GM19324 (cell line): Measurements from ENCODE around the gene COMMD4.

Experiments
- ATAC-seq: cut with Tn5 transposase; IDR thresholded peaks from one replicate; pipeline ENCODE4 v1.9.1; 2021; ENCODE audit warnings: mild to moderate bottlenecking, moderate library complexity; ENCODE audit not compliant: unreplicated experiment, low FRiP score

COMMD4 gene

GRCh38 chr15:75355369-75355768, 19.5 kb downstream of the COMMD4 start:
- no peak for ATAC-seq

GRCh38 chr15:75356006-75356405, 20.1 kb downstream of the COMMD4 start:
- ATAC-seq, result no peak

DNA sequence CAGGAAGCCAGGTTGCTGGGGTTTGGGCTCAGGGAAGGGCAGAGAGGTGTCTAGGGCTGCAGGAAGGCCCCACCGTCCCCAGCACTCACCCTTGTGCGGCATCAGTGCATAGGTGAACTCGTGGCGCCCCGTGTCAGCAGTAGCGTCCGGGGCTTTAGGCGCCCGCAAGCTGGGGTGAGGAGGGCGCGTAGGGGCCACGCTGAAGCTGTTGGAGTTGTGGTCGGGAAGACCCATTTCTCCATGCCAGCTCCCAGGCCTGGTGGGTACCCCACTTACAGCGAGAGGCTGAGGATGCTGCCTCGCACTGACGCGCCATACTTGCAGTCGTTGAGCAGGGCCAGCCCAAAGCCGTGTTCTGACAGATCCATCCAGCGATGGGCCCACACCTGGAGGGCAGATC, 20.7 kb downstream of the COMMD4 start:
- ATAC-seq, result no peak

DNA sequence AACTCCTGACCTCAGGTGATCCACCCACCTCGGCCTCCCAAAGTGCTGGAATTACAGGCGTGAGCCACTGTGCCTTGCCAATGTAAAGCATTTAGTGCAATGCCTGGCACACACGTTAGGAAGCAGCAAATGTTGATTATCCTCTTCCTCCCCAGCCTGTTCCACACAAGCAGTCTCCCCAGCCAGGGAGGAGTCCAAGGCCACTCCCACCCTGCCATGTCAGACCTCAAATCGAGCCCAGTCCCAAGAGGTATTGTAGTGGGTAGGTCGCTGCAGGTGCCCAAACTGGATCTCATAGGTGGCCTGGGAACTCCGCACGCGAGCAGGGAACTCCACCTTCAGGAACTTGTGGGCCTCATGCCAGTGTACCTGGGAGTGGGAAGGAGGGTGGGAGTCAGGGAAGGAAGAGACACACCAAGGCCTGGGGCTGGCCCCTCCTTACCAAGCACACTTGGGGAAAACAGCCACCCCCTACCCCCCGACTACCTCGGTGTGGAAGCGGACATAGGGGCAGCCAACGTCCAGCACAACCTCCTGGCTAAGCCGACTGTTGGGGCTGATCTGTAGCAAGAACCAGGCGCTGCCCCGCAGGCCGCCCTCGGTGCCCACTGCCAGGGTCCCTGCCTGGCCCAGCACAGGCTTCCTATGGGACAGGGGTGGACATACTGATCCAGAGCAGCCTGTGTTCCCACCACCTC, 22.3 kb downstream of the COMMD4 start:
- no peak for ATAC-seq

DNA sequence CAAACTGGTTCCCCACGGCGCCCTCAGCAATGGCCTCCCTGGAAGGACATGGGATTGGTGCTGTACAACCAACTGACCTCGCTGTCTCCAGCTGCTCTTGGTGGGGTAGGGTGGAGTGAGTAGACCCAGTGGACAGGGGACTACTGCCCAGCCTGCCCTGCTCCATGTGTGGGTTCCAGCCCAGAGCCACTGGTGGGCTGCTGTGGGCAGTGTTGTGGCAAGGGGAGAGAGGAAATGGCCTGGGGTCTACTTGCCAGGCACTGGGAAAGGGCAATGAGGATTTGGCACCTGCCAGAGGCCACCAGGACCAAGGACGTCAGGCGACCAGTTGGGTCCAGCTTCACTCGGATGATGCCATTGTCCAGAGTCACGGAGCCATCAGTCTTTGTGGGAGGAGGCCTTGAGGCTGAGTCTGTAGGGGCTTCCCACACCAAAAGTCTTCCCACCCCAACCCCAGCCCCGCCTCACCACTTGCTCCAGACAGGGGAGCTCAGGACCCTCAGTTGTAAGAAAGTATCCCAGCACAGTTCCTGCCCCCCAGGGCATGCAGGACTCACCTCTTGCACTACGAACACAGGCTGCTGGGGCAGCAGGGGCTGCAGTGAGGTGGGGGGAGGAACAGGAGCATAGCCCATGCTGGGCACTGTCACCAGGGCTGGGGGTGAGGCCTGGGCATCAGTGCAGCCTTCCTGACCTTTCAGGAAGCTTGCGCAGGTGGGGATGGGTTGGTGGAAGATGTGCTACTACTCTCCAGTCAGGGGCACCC, 23.1 kb downstream of the COMMD4 start:
- ATAC-seq, result no peak

- ATAC-seq, result no peak
Measured at GRCh38 chr15:75359537-75360250, 23.8 kb downstream of the COMMD4 start.

- ATAC-seq, result no peak
Measured at GRCh38 chr15:75360391-75360790, 24.5 kb downstream of the COMMD4 start.

GRCh38 chr15:75360856-75361255, 25.0 kb downstream of the COMMD4 start:
- no peak for ATAC-seq

DNA sequence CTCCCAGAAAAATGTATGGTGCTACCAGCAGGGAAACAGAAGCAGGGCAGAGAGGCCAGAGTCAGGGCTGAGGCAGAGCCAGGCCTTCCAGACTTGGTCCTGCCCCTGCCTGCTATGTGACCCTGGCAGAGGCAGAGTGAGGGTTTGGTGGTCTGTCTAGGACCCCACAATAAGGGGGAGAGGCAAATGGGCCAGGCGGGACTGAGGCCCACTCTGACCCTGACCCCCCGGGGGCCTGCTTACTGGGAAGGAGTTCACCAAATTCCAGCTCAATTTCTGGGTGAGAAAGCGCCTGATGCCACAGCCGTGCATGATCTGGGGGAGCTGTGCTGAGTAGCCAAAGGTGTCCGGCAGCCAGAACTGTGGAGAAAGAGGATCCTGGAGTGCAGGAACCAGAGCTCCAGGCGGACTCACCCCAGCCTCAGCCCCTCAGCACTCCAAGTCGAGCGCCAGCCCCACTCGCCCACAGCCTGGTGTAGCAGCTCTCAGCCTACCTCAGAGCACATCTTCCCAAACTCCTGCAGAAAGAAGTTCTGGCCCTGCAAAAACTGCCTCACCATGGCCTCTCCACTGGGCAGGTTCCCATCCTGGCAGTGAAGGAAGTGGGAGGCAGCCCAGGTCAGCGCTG, 25.6 kb downstream of the COMMD4 start:
- no peak for ATAC-seq

- ATAC-seq, result no peak
Measured at GRCh38 chr15:75361989-75362641, 26.3 kb downstream of the COMMD4 start.

DNA sequence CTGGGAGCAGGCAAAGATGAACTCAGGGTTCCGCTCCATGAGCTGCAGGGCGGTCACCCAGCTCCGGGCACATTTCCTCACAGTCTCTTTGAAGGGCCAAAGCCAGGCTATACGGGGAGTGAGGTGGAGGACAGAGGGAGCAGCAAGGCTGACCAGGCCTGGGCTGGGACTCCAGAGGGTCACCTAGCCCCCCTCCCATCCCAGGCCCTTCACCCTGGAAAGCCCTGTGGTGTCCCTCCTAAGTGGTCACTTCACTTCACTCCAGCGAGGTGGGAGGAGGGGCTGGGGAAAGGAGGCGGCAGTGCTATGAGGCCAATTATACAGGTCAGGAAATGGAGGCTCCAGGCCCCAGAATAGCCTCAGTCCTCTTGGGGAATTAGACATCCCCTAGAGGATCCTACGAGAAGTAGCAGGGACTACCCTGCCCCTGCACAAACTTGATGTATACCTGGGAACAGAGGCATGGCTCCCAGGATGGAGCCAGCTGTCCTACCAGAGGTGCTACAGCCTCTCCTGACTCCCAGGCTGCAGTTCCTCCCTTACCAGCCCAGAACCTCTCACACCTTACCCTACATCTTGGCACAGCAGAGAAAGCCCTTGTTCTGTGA, 26.9 kb downstream of the COMMD4 start:
- ATAC-seq, result no peak

GRCh38 chr15:75363786-75364185, 27.9 kb downstream of the COMMD4 start:
- ATAC-seq, result no peak

DNA sequence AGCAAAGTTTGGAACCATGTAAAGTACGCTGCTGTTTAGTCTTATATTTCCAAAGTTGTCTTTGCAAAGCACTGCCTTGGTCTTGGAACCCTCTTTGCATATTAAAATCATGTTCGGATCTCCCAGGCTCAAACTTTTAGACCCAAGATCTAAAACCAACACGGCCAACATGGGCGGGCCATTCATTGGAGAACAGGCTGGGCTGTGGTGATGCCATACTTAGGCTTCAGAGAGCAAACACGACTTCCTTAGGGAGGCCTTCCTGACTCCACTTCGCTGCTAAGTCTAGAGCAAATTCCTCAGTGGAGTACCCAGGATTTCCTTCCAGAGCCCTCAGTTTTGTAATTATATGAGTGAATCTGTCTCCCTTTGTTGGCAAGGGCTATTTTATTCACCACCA, 29.0 kb downstream of the COMMD4 start:
- no peak for ATAC-seq

- ATAC-seq, result no peak
Measured at GRCh38 chr15:75366163-75366562, 30.3 kb downstream of the COMMD4 start.

GRCh38 chr15:75367006-75367405, 31.1 kb downstream of the COMMD4 start:
- ATAC-seq, result no peak

DNA sequence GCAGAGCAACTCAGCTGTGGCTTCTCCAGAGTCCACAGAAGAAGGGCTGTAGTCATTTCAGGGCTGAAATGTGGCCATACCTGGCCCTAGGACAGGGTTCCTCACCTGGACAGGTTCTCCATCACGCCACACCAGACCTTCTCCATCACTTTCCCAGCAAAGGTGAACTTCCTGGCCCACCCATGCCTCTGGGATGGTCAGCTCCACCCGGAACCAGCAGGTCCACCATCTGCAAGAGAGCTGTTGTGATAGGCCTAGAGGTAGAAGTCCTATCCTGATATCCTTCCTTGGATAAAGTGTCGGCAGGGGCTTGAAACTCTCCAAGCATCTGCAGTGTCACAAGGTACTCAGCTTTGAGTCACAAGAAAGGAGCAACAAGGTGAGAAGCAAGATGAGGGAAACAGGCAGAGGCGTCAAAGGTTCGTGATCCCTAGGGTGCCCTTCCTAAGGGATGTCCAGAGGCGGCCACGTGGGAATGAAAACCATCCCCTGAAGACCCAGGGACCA, 31.6 kb downstream of the COMMD4 start:
- ATAC-seq, result no peak

- peak; percentile 90 for ATAC-seq
Measured at GRCh38 chr15:75367913-75368688, 32.2 kb downstream of the COMMD4 start, which contains the start of gene MAN2C1. Gene MAN2C1, minus strand, starts transcription at chr15:75368607. Its CDS starts 24 bp downstream, at chr15:75368583.

DNA sequence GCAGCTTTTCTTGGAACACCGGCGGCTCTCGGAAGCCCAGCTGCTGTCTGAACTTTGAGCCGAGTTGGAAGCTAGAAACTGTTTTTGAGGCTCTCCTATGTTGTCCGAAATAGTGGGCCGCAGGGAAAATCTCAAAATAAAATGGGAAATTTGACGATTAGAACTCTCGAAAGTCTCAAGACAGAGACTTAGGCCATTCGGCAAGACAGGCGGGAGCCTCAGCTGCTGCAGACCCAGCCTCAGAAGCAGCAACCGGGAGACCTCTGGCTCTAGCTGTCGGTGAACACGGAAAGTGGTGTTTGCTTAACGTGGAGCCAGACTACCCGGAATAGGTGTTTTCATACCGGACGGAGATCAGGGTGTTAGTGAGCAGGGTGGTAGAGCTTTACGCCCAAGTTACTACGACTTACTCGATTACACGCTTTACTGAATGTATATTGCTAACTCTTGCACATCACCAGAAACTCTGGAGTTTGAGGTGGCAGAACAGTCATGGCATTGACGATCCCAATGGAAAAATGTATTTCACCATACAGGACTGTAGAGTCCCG, 32.9 kb downstream of the COMMD4 start:
- peak; percentile 0 for ATAC-seq
